GM15510 (cell line): Measurements from ENCODE around the gene SGPP2.

Experiments
- POLR2A ChIP-seq: IDR thresholded peaks from 3 replicates; pipeline ENCODE4 v1.6.1; 2011; ENCODE audit warnings: borderline replicate concordance; ENCODE audit not compliant: insufficient read length; ENCODE audit errors: extremely low read depth

SGPP2 gene

GRCh38 chr2:222442665-222443064 is 18.3 kb downstream of the SGPP2 start:
- no peak for TF ChIP-seq POLR2A

- no peak for TF ChIP-seq POLR2A
These were observed 20.9 kb downstream of the SGPP2 start for GRCh38 chr2:222445227-222445626.

- no peak for TF ChIP-seq POLR2A
These were observed 22.8 kb downstream of the SGPP2 start for GRCh38 chr2:222447131-222447530.

- no peak for TF ChIP-seq POLR2A
These were observed 24.4 kb downstream of the SGPP2 start for GRCh38 chr2:222448748-222449181.

GRCh38 chr2:222450021-222450420 is 25.7 kb downstream of the SGPP2 start:
- TF ChIP-seq POLR2A, result no peak

- no peak for TF ChIP-seq POLR2A
These were observed 26.9 kb downstream of the SGPP2 start for GRCh38 chr2:222451224-222451674.

- no peak for TF ChIP-seq POLR2A
These were observed 28.1 kb downstream of the SGPP2 start for GRCh38 chr2:222452422-222452950.

- TF ChIP-seq POLR2A, result no peak
These were observed 32.2 kb downstream of the SGPP2 start for GRCh38 chr2:222456479-222457077.

GRCh38 chr2:222459983-222460382 is 35.6 kb downstream of the SGPP2 start:
- TF ChIP-seq POLR2A, result no peak

GRCh38 chr2:222465746-222466145 is 41.4 kb downstream of the SGPP2 start:
- TF ChIP-seq POLR2A, result no peak

GRCh38 chr2:222468346-222468745 is 44.0 kb downstream of the SGPP2 start:
- TF ChIP-seq POLR2A, result no peak

GRCh38 chr2:222470802-222471468 is 46.6 kb downstream of the SGPP2 start:
- no peak for TF ChIP-seq POLR2A

- TF ChIP-seq POLR2A, result no peak
These were observed 53.7 kb downstream of the SGPP2 start for GRCh38 chr2:222477962-222478608.

- no peak for TF ChIP-seq POLR2A
These were observed 55.5 kb downstream of the SGPP2 start for GRCh38 chr2:222479859-222480258.

GRCh38 chr2:222480497-222480896 is 56.2 kb downstream of the SGPP2 start:
- TF ChIP-seq POLR2A, result no peak
